ENCODE results near the gene XG.
"Not testable (repeated sequence)": the region's sequence is repeated elsewhere in the genome, so short reads cannot be mapped to it uniquely, and the experiment has no call there.

Gene XG

GRCh38 chrX:2781698-2782097 is 29.9 kb downstream of the XG start:
- no peak for DNase-seq

- no peak for DNase-seq
Observed at GRCh38 chrX:2782171-2782570, 30.3 kb downstream of the XG start.

- no peak for DNase-seq
Observed at GRCh38 chrX:2782778-2783177, 30.9 kb downstream of the XG start.

GRCh38 chrX:2784026-2784425 is 32.2 kb downstream of the XG start:
- no peak for DNase-seq

GRCh38 chrX:2785538-2785937 is 33.7 kb downstream of the XG start:
- DNase-seq, result no peak

- no peak for DNase-seq
Observed at GRCh38 chrX:2788980-2789379, 37.1 kb downstream of the XG start.

- DNase-seq, result no peak
Observed at GRCh38 chrX:2789569-2789968, 37.7 kb downstream of the XG start.

GRCh38 chrX:2793752-2794151 is 41.9 kb downstream of the XG start:
- no peak for DNase-seq

GRCh38 chrX:2794336-2794735 is 42.5 kb downstream of the XG start:
- no peak for DNase-seq

GRCh38 chrX:2796808-2797207 is 45.0 kb downstream of the XG start:
- not testable (repeated sequence) for DNase-seq

- DNase-seq, result no peak
Observed at GRCh38 chrX:2799369-2799768, 47.5 kb downstream of the XG start.

- DNase-seq, result not testable (repeated sequence)
Observed at GRCh38 chrX:2799980-2800379, 48.1 kb downstream of the XG start.

- no peak for DNase-seq
Observed at GRCh38 chrX:2801223-2801622, 49.4 kb downstream of the XG start.

- DNase-seq, result not testable (repeated sequence)
Observed at GRCh38 chrX:2802376-2803090, 50.7 kb downstream of the XG start.

- not testable (repeated sequence) for DNase-seq
Observed at GRCh38 chrX:2803486-2803885, 51.6 kb downstream of the XG start.

- DNase-seq, result not testable (repeated sequence)
Observed at GRCh38 chrX:2804106-2804843, 52.4 kb downstream of the XG start.

- DNase-seq, result not testable (repeated sequence)
Observed at GRCh38 chrX:2804858-2805257, 53.0 kb downstream of the XG start.

GRCh38 chrX:2811271-2811670 is 59.4 kb downstream of the XG start:
- no peak for DNase-seq

GRCh38 chrX:2812161-2812907 is 60.5 kb downstream of the XG start:
- DNase-seq, result peak; percentile 50

GRCh38 chrX:2817036-2817435 is 65.2 kb downstream of the XG start:
- no peak for DNase-seq

- peak; percentile 4 for DNase-seq
Observed at GRCh38 chrX:2819345-2820135, 67.7 kb downstream of the XG start.

GRCh38 chrX:2820136-2820771 is 68.4 kb downstream of the XG start:
- DNase-seq, result no peak

Data from CD4-positive, alpha-beta T cell treated with Interleukin-21 for 1 hour (primary cell).